Caco-2 (cell line): ENCODE results near the gene WFDC2. TPM values are rescaled to one million over a fixed set of nuclear protein-coding genes. Genes with fewer than 3 reads are reported as not detected.

ENCODE experiments used
- BruUV-seq: library from RNA; stranded (reverse); fragments of 400-500 nt; replicated peaks from 2 replicates; lab custom pipeline; 2021; lab: Mats Ljungman, UMichigan
- CTCF ChIA-PET: fragments of 300-600 bp; sonication (Branson Sonifier 250); formaldehyde crosslinking; loops from one replicate; lab custom pipeline; 2022; ENCODE audit warnings: antibody characterized with exemption; lab: Charles Lee
- POLR2A ChIA-PET: fragments of 300-600 bp; sonication (Branson Sonifier 250); formaldehyde crosslinking; loops from one replicate; lab custom pipeline; 2022; ENCODE audit warnings: antibody characterized with exemption; lab: Charles Lee
- DNase-seq, 2 experiments: peaks; one replicate each; pipeline versions ENCODE4 v3.0.0 to v3.0.0-alpha.2; 2020 to 2022
- H3K27me3 ChIP-seq: replicated peaks from 2 replicates; pipeline ENCODE4 v1.6.0; 2011; ENCODE audit warnings: low read length; ENCODE audit not compliant: control insufficient read depth, insufficient read depth
- H3K36me3 ChIP-seq: 2 replicates; pipeline ENCODE4 v1.5.1; 2011; ENCODE audit warnings: low read length; ENCODE audit not compliant: control insufficient read depth, insufficient read depth
- H3K4me1 ChIP-seq: fragments of 250-450 bp; sonication (Bioruptor Pico); 2 replicates; pipeline ENCODE4 v1.5.1; 2020; ENCODE audit warnings: mild to moderate bottlenecking
- H3K4me3 ChIP-seq: 2 replicates; pipeline ENCODE4 v1.5.1; 2011; ENCODE audit warnings: low read depth, mild to moderate bottlenecking, control low read depth, low read length
- H3K9me3 ChIP-seq: fragments of 250-450 bp; sonication (Bioruptor Pico); 2 replicates; pipeline ENCODE4 v1.5.1; 2020; ENCODE audit warnings: mild to moderate bottlenecking, moderate library complexity
- H3K27ac Mint-ChIP-seq: one replicate; pipeline ENCODE4 v1.8.0; 2022; ENCODE audit warnings: mixed read lengths; ENCODE audit not compliant: unreplicated experiment
- H3K27me3 Mint-ChIP-seq: one replicate; pipeline ENCODE4 v1.8.0; 2022; ENCODE audit warnings: mixed read lengths; ENCODE audit not compliant: insufficient read depth, unreplicated experiment
- H3K36me3 Mint-ChIP-seq: one replicate; pipeline ENCODE4 v1.8.0; 2022; ENCODE audit warnings: mild to moderate bottlenecking, mixed read lengths; ENCODE audit not compliant: insufficient read depth, unreplicated experiment
- H3K4me1 Mint-ChIP-seq: one replicate; pipeline ENCODE4 v1.8.0; 2022; ENCODE audit warnings: low read depth, mixed read lengths; ENCODE audit not compliant: unreplicated experiment
- H3K4me3 Mint-ChIP-seq: one replicate; pipeline ENCODE4 v1.8.0; 2022; ENCODE audit warnings: mild to moderate bottlenecking, moderate library complexity, mixed read lengths; ENCODE audit not compliant: unreplicated experiment
- H3K9me3 Mint-ChIP-seq: one replicate; pipeline ENCODE4 v1.8.0; 2022; ENCODE audit warnings: mixed read lengths; ENCODE audit not compliant: unreplicated experiment
- intact Hi-C: fragments of 100-400 bp; cut with micrococcal nuclease; formaldehyde crosslinking; loops from one replicate; pipeline ENCODE4 v1.10.0; 2022; ENCODE audit not compliant: unreplicated experiment
- total RNA-seq: library from RNA; stranded (reverse); gene quantifications from 2 replicates; pipeline ENCODE4 v1.2.3, GENCODE V29; 2022
- TF ChIP-seq, protein P1 (sequence below), 2 experiments: fragments of 200-600 bp in 1 of 2; IDR thresholded peaks; 1 replicate in 1 of 2; 2 replicates in 1 of 2; pipeline versions ENCODE4 v1.5.1 to v1.8.0; 2011 to 2022; ENCODE audit warnings: antibody characterized with exemption in 1 of 2, control low read depth in 1 of 2, inconsistent platforms in 1 of 2, low read depth in 1 of 2, low read length in 1 of 2, mild to moderate bottlenecking in 1 of 2, moderate library complexity in 1 of 2; ENCODE audit not compliant: insufficient read depth in 1 of 2, severe bottlenecking in 1 of 2, unreplicated experiment in 1 of 2

The WFDC2 gene
- total RNA-seq, 1 experiment from 2014 or later, result 14.3 TPM

DNA sequence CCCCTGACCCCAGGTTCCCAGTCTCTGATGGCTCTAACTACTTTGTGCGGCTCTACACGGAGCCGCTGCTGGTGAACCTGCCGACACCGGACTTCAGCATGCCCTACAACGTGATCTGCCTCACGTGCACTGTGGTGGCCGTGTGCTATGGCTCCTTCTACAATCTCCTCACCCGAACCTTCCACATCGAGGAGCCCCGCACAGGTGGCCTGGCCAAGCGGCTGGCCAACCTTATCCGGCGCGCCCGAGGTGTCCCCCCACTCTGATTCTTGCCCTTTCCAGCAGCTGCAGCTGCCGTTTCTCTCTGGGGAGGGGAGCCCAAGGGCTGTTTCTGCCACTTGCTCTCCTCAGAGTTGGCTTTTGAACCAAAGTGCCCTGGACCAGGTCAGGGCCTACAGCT is 44.0 kb upstream of the WFDC2 start:
- H3K36me3 ChIP-seq, result peaks cover 6% of the 10 kb centered on the region
- no peaks in the 10 kb centered on the region for H3K9me3 ChIP-seq
- TF ChIP-seq, protein P1, sequence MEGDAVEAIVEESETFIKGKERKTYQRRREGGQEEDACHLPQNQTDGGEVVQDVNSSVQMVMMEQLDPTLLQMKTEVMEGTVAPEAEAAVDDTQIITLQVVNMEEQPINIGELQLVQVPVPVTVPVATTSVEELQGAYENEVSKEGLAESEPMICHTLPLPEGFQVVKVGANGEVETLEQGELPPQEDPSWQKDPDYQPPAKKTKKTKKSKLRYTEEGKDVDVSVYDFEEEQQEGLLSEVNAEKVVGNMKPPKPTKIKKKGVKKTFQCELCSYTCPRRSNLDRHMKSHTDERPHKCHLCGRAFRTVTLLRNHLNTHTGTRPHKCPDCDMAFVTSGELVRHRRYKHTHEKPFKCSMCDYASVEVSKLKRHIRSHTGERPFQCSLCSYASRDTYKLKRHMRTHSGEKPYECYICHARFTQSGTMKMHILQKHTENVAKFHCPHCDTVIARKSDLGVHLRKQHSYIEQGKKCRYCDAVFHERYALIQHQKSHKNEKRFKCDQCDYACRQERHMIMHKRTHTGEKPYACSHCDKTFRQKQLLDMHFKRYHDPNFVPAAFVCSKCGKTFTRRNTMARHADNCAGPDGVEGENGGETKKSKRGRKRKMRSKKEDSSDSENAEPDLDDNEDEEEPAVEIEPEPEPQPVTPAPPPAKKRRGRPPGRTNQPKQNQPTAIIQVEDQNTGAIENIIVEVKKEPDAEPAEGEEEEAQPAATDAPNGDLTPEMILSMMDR (IDR thresholded peaks at IDR 0.05; ENCODE audit: insufficient read depth in 1 of 2, low read depth in 1 of 2, low read length in 1 of 2, severe bottlenecking in 1 of 2, unreplicated experiment in 1 of 2), result no peak
- Mint-ChIP-seq H3K36me3 (peaks cover 43% of the 10 kb centered on the region), H3K9me3 (no peaks in the 10 kb centered on the region), H3K27ac (no peak overlapping the region), H3K27me3 (no peaks in the 10 kb centered on the region), H3K4me1 (peaks cover 15% of the 10 kb centered on the region), H3K4me3 (no peak overlapping the region)
- intact Hi-C loops, result no loop called here
- CTCF ChIA-PET, result no interaction called here
- no peaks in the 10 kb centered on the region for H3K4me1 ChIP-seq
- POLR2A ChIA-PET, result no interaction called here
- no peak overlapping the region for H3K4me3 ChIP-seq
- H3K27me3 ChIP-seq, result no peaks in the 10 kb centered on the region
- no TSS peak for BruUV-seq
- DNase-seq, result no peak

DNA sequence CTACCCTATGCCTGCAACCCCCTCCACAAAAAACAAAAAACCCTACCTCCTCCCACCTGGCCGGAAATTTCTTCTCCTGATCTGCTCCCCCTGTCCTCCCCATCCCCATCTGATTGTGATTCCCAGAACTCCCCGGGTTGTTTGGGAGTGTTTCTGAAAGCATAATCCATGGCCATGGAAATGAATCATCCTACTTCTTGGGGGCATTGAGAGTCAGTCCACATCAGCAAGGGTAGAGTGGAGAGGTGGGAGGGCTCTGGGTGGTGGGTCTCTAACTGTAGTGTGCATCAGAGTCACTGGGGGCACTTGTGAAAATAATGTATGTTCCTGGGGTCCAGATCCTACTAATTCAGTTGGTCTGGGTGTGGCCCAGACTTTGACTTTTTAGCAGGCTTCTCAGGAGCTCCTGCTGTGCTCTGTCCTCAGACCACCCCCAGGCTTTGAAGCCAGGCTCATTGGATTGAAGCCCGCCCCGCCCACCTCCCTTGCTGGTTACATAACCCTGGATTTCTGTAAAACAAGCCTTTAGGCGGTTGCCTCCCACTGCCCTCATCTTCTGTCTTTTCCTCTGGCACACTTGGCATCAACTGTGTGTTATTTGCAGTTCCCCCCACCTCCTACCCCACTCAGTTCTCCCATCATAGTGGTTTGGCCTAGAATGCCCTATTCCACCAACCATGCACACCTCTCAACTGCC is 43.1 kb upstream of the WFDC2 start:
- Histone ChIP-seq H3K36me3 (peaks cover 6% of the 10 kb centered on the region), H3K9me3 (no peaks in the 10 kb centered on the region), H3K4me1 (no peaks in the 10 kb centered on the region), H3K27me3 (no peaks in the 10 kb centered on the region), H3K4me3 (no peak overlapping the region)
- peak in 1 of 2 experiments; percentile 46 for DNase-seq
- intact Hi-C loops, result no loop called here
- BruUV-seq, result no TSS peak
- Mint-ChIP-seq H3K27ac (no peak overlapping the region), H3K27me3 (no peaks in the 10 kb centered on the region), H3K9me3 (no peaks in the 10 kb centered on the region), H3K4me1 (peaks cover 15% of the 10 kb centered on the region), H3K4me3 (no peak overlapping the region), H3K36me3 (peaks cover 38% of the 10 kb centered on the region)
- ChIA-PET POLR2A (interaction anchor here (0.5 to 1.0 kb wide), 2 partner anchors 9 to 10 kb away, joined by 3 to 5 read pairs; no protein-coding TSS in a partner anchor), CTCF (interaction anchor here (0.8 to 3.6 kb wide), 5 partner anchors 10 to 107 kb away, joined by 3 to 35 read pairs (median 3); no protein-coding TSS in a partner anchor)
- TF ChIP-seq, protein P1 (IDR thresholded peaks at IDR 0.05; ENCODE audit: insufficient read depth in 1 of 2, low read depth in 1 of 2, low read length in 1 of 2, severe bottlenecking in 1 of 2, unreplicated experiment in 1 of 2), result no peak

DNA sequence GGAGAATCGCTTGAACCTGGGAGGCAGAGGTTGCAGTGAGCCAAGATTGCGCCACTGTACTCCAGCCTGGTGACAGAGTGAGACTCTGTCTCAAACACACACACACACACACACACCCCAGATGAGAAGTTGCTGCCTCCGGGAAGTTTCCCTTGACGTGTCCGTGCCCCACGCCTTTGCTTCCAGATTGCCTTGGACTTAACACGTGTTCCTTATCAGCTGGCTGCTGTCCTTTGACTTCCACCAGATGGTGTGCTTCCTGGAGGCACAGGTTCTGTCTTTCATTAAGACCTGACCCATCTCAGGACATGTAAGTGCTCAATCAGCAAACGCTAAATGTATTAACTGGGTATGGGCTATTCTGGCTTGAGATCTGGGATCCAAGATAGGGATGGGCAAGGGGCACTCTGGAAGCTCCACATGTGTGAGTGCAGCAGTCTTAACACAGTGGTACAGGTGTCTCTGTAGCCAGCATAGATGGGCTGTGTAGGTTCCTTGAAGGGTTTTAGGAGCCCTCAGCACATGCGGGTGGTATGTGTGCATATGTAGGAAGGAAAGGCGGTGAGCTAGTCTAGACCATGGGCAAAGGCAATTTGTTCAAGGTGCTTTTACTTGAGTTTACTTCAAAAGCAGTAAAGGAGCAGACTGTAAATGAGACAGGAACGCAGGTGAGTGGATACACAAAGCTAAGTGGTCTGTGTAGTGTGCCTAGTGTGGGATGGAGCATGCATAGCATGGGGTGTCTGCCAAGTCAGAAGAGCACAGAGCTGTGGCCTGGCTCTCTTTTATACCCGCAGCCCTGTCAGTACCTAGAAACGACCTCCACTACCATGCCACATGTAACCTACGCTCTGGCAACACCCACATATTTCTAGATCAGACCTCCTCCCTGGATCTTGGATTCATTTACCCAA is 42.1 kb upstream of the WFDC2 start:
- H3K9me3 Mint-ChIP-seq, result no peaks in the 10 kb centered on the region
- Histone ChIP-seq H3K36me3 (peaks cover 6% of the 10 kb centered on the region), H3K4me1 (no peaks in the 10 kb centered on the region), H3K4me3 (no peak overlapping the region), H3K27me3 (no peaks in the 10 kb centered on the region), H3K9me3 (no peaks in the 10 kb centered on the region)
- intact Hi-C loops, result no loop called here
- H3K27ac Mint-ChIP-seq, result no peak overlapping the region
- no peak overlapping the region for H3K4me3 Mint-ChIP-seq
- BruUV-seq, result no TSS peak
- POLR2A ChIA-PET, result interaction anchor here (0.7 to 1.0 kb wide), 3 partner anchors 9 to 68 kb away, joined by 3 to 4 read pairs (median 3); no protein-coding TSS in a partner anchor
- CTCF ChIA-PET, result interaction anchor here (0.7 to 3.6 kb wide), 8 partner anchors 9 to 343 kb away, joined by 3 to 35 read pairs (median 3); no protein-coding TSS in a partner anchor
- H3K36me3 Mint-ChIP-seq, result peaks cover 28% of the 10 kb centered on the region
- peak in 1 of 2 experiments; percentile 42 for DNase-seq
- peaks cover 15% of the 10 kb centered on the region for H3K4me1 Mint-ChIP-seq
- TF ChIP-seq, protein P1 (IDR thresholded peaks at IDR 0.05; ENCODE audit: insufficient read depth in 1 of 2, low read depth in 1 of 2, low read length in 1 of 2, severe bottlenecking in 1 of 2, unreplicated experiment in 1 of 2), result peak in 1 of 2 experiments; percentile 51
- no peaks in the 10 kb centered on the region for H3K27me3 Mint-ChIP-seq
